Measurements from ENCODE around the gene NAP1L2. TPM values are rescaled to one million over a fixed set of nuclear protein-coding genes. Genes with fewer than 3 reads are reported as not detected.
"Not testable (repeated sequence)": the region's sequence is repeated elsewhere in the genome, so short reads cannot be mapped to it uniquely, and the experiment has no call there.

The NAP1L2 gene
- total and polyA plus RNA-seq, 2 donors (not counting 1 experiment from before 2014, with no cell fraction given), result 0.25 to 1.7 TPM

GRCh38 chrX:73182502-73183114 lies 32.0 kb downstream of the NAP1L2 start:
- no peak overlapping the region for H3K9ac ChIP-seq (ENCODE audit: low read length)
- no peaks in the 10 kb centered on the region for H3K79me2 ChIP-seq (ENCODE audit: control insufficient read depth, insufficient read depth, low read length)
- H3K36me3 ChIP-seq (replicated peaks in 1 of 2; ENCODE audit: control extremely low read depth in 1 of 2, control insufficient read depth in 1 of 2, extremely low read depth in 1 of 2, insufficient read depth in 2 of 2, low read length in 1 of 2), result no peaks in the 10 kb centered on the region
- H3K9me3 ChIP-seq (ENCODE audit: control extremely low read depth in 1 of 3, control insufficient read depth in 2 of 3, insufficient read depth in 1 of 3, low read length in 2 of 3), result no peaks in the 10 kb centered on the region
- no peaks in the 10 kb centered on the region for H4K20me1 ChIP-seq (ENCODE audit: control insufficient read depth, insufficient read depth, low read length, poor library complexity, severe bottlenecking)
- no peaks in the 10 kb centered on the region for H3K4me1 ChIP-seq (ENCODE audit: control insufficient read depth in 2 of 2, insufficient read depth in 2 of 2, low read length in 2 of 2)
- H3K4me3 Mint-ChIP-seq, result no peak overlapping the region
- H3K9me3 Mint-ChIP-seq (ENCODE audit: insufficient read depth), result no peaks in the 10 kb centered on the region
- no peaks in the 10 kb centered on the region for H3K4me1 Mint-ChIP-seq
- ChIA-PET CTCF (no interaction called here), POLR2A (no interaction called here)
- H3K27ac Mint-ChIP-seq, result no peak overlapping the region
- no peak overlapping the region for H3K4me3 ChIP-seq (ENCODE audit: control extremely low read depth in 1 of 5, extremely low read depth in 1 of 5, insufficient read depth in 1 of 5, low read depth in 2 of 5, low read length in 4 of 5)
- intact Hi-C loops (cut with micrococcal nuclease), result no loop called here
- no peaks in the 10 kb centered on the region for H3K27me3 ChIP-seq (replicated peaks in 1 of 4; ENCODE audit: control extremely low read depth in 1 of 4, control insufficient read depth in 3 of 4, insufficient read depth in 4 of 4, low read length in 3 of 4)
- WGBS (ENCODE audit: insufficient coverage), result 95% methylated on average over 3 of the region's 6 CpGs
- no peak overlapping the region for H3K4me2 ChIP-seq (replicated peaks; ENCODE audit: low read depth, low read length, poor library complexity, severe bottlenecking)
- DNase-seq, result no peak
- H2AFZ ChIP-seq (ENCODE audit: insufficient read depth, low read depth, low read length, poor library complexity, severe bottlenecking), result no peak overlapping the region
- no peak overlapping the region for H3K27ac ChIP-seq (ENCODE audit: low read length in 2 of 2)
- ATAC-seq (ENCODE audit: low read depth), result no peak
- H3K27me3 Mint-ChIP-seq, result no peaks in the 10 kb centered on the region
- TF ChIP-seq EZH2 (IDR thresholded peaks at IDR 0.05; ENCODE audit: borderline replicate concordance, insufficient read depth, low read depth, low read length, poor library complexity, severe bottlenecking) (no peak), CTCF (IDR thresholded peaks at IDR 0.05) (no peak)

- H3K79me2 ChIP-seq (ENCODE audit: control insufficient read depth, insufficient read depth, low read length); CTCF ChIA-PET; H3K27ac ChIP-seq (ENCODE audit: low read length in 2 of 2); H3K4me1 ChIP-seq (ENCODE audit: control insufficient read depth in 2 of 2, insufficient read depth in 2 of 2, low read length in 2 of 2); H3K4me3 ChIP-seq (ENCODE audit: control extremely low read depth in 1 of 5, extremely low read depth in 1 of 5, insufficient read depth in 1 of 5, low read depth in 2 of 5, low read length in 4 of 5); H3K36me3 ChIP-seq (replicated peaks in 1 of 2; ENCODE audit: control extremely low read depth in 1 of 2, control insufficient read depth in 1 of 2, extremely low read depth in 1 of 2, insufficient read depth in 2 of 2, low read length in 1 of 2); H3K4me1 Mint-ChIP-seq; H3K27ac Mint-ChIP-seq; intact Hi-C loops (cut with micrococcal nuclease); H4K20me1 ChIP-seq (ENCODE audit: control insufficient read depth, insufficient read depth, low read length, poor library complexity, severe bottlenecking); H2AFZ ChIP-seq (ENCODE audit: insufficient read depth, low read depth, low read length, poor library complexity, severe bottlenecking); H3K4me2 ChIP-seq (replicated peaks; ENCODE audit: low read depth, low read length, poor library complexity, severe bottlenecking); H3K27me3 ChIP-seq (replicated peaks in 1 of 4; ENCODE audit: control extremely low read depth in 1 of 4, control insufficient read depth in 3 of 4, insufficient read depth in 4 of 4, low read length in 3 of 4); DNase-seq; H3K9me3 ChIP-seq (ENCODE audit: control extremely low read depth in 1 of 3, control insufficient read depth in 2 of 3, insufficient read depth in 1 of 3, low read length in 2 of 3); POLR2A ChIA-PET; H3K4me3 Mint-ChIP-seq; H3K27me3 Mint-ChIP-seq; H3K9me3 Mint-ChIP-seq (ENCODE audit: insufficient read depth); H3K9ac ChIP-seq (ENCODE audit: low read length); ATAC-seq (ENCODE audit: low read depth): not testable (repeated sequence)
- WGBS (ENCODE audit: insufficient coverage), result no CpG with 5 or more reads among the region's 1 CpG
Observed at GRCh38 chrX:73168945-73169344, 45.7 kb downstream of the NAP1L2 start.

Other genes with a start within 250 kb of the NAP1L2 start
- not detected in 2 replicates for gene PABPC1L2B, start 211.9 kb downstream of the NAP1L2 start, total RNA-seq
- not detected in 2 replicates for gene PABPC1L2B, start 211.9 kb downstream of the NAP1L2 start, polyA plus RNA-seq
- not detected in 2 replicates for gene PABPC1L2A, start 135.3 kb downstream of the NAP1L2 start, total RNA-seq
- not detected in 2 replicates for gene PABPC1L2A, start 135.3 kb downstream of the NAP1L2 start, polyA plus RNA-seq
- not detected in 2 replicates for gene CDX4, start 232.2 kb upstream of the NAP1L2 start, total RNA-seq
- not detected in 2 replicates for gene CDX4, start 232.2 kb upstream of the NAP1L2 start, polyA plus RNA-seq

Data from B cell (primary cell).